SK-N-SH (cell line): Measurements from ENCODE around the gene RGS9.

Experiments
- FOXM1 ChIP-seq: IDR thresholded peaks from 2 replicates; pipeline ENCODE4 v1.4.0; 2012; ENCODE audit warnings: low read depth, mild to moderate bottlenecking
- POLR2AphosphoS5 ChIP-seq: IDR thresholded peaks from 2 replicates; pipeline ENCODE4 v1.6.1; 2012; ENCODE audit warnings: low read depth, low read length
- TAF1 ChIP-seq: IDR thresholded peaks from 2 replicates; pipeline ENCODE4 v1.6.1; 2012; ENCODE audit warnings: low read depth, mild to moderate bottlenecking, low read length, moderate library complexity, borderline replicate concordance
- TF ChIP-seq, protein P1 (sequence below): fragments of 200-600 bp; sonication (generic); IDR thresholded peaks from 2 replicates; pipeline ENCODE4 v1.6.1; 2017; ENCODE audit warnings: antibody characterized with exemption, mild to moderate bottlenecking, moderate library complexity

DNA sequence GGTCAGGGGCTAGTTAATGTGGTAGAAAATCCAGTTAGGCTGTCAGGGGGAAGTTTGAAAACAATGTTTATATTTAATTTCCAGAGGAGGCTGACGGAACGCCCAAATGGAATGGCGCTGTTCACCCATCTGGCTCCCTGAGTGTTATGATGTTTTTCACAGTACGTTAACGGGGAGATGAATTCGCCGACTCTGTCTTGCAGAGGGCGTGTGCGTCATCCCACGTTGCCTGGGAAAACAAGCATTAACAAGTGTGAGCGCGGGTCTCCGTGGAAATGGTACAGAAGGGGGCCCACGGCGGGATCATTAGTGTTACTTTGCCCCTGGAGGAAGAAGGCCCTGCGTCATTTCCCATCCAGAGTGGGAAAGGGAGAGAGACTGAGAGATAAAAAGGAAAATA lies 29.6 kb downstream of the RGS9 start:
- TF ChIP-seq FOXM1 (no peak), POLR2AphosphoS5 (no peak), TAF1 (no peak)
- TF ChIP-seq, protein P1, sequence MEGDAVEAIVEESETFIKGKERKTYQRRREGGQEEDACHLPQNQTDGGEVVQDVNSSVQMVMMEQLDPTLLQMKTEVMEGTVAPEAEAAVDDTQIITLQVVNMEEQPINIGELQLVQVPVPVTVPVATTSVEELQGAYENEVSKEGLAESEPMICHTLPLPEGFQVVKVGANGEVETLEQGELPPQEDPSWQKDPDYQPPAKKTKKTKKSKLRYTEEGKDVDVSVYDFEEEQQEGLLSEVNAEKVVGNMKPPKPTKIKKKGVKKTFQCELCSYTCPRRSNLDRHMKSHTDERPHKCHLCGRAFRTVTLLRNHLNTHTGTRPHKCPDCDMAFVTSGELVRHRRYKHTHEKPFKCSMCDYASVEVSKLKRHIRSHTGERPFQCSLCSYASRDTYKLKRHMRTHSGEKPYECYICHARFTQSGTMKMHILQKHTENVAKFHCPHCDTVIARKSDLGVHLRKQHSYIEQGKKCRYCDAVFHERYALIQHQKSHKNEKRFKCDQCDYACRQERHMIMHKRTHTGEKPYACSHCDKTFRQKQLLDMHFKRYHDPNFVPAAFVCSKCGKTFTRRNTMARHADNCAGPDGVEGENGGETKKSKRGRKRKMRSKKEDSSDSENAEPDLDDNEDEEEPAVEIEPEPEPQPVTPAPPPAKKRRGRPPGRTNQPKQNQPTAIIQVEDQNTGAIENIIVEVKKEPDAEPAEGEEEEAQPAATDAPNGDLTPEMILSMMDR, result no peak
